ENCODE results near the gene CASP6. TPM values are rescaled to one million over a fixed set of nuclear protein-coding genes. Genes with fewer than 3 reads are reported as not detected.

The CASP6 gene
- total RNA-seq (2012; rRNA removed), result 8.9 and 22.9 TPM in 2 replicates

- H3K9ac ChIP-seq (ENCODE audit: low read depth, low read length), result peak within 1 kb of the TSS; percentile 93
- peaks cover 7% of the 10 kb centered on the region for H3K4me1 ChIP-seq (ENCODE audit: control insufficient read depth, insufficient read depth, low read length)
- no peaks in the 10 kb centered on the region for H3K9me3 ChIP-seq (replicated peaks; ENCODE audit: low read length)
- peak within 1 kb of the TSS; percentile 96 for H3K4me2 ChIP-seq (ENCODE audit: low read length)
- H3K4me3 ChIP-seq (ENCODE audit: low read length), result peak within 1 kb of the TSS; percentile 96
- no peaks in the 10 kb centered on the region for H3K36me3 ChIP-seq (ENCODE audit: insufficient read depth, low read length)
- no peaks in the 10 kb centered on the region for H3K27me3 ChIP-seq (ENCODE audit: control insufficient read depth, insufficient read depth, low read length)
These were observed at the start of gene CASP6 for GRCh38 chr4:109702950-109703663. Gene CASP6 (minus strand): TSS chr4:109703445. CDS start chr4:109703395, 50 bp downstream.

DNA sequence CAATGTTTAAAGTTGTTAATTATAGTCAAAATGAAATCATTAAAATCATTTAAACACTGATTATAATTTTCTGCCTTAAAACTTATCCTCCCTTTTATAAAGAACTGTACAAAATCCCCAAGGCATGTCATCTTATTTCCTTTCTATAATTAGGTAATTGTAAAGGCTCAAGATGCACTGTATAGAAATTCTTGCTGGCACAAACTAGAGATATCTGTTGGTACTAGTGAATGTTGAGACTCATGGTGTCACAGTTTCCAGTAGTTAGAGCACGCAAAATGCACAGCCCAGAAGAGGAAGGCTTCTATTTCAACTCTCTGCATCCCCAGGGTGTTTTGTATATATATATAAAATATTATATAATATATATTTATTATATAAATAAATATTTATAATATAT, 49.3 kb upstream of the CASP6 start:
- H3K9me3 ChIP-seq (replicated peaks; ENCODE audit: low read length), result no peaks in the 10 kb centered on the region
- no peaks in the 10 kb centered on the region for H3K36me3 ChIP-seq (ENCODE audit: insufficient read depth, low read length)
- H3K9ac ChIP-seq (ENCODE audit: low read depth, low read length), result no peak overlapping the region
- no peaks in the 10 kb centered on the region for H3K4me1 ChIP-seq (ENCODE audit: control insufficient read depth, insufficient read depth, low read length)
- no peak overlapping the region for H3K4me2 ChIP-seq (ENCODE audit: low read length)
- H3K27me3 ChIP-seq (ENCODE audit: control insufficient read depth, insufficient read depth, low read length), result peaks cover 2% of the 10 kb centered on the region
- H3K4me3 ChIP-seq (ENCODE audit: low read length), result no peak overlapping the region

GRCh38 chr4:109751852-109752251, 48.6 kb upstream of the CASP6 start:
- Histone ChIP-seq H3K9ac (ENCODE audit: low read depth, low read length) (no peak overlapping the region), H3K4me2 (ENCODE audit: low read length) (no peak overlapping the region)

GRCh38 chr4:109750652-109751244, 47.5 kb upstream of the CASP6 start:
- Histone ChIP-seq H3K4me2 (ENCODE audit: low read length) (no peak overlapping the region), H3K9me3 (replicated peaks; ENCODE audit: low read length) (no peaks in the 10 kb centered on the region), H3K27me3 (ENCODE audit: control insufficient read depth, insufficient read depth, low read length) (peaks cover 7% of the 10 kb centered on the region), H3K4me1 (ENCODE audit: control insufficient read depth, insufficient read depth, low read length) (no peaks in the 10 kb centered on the region), H3K4me3 (ENCODE audit: low read length) (no peak overlapping the region), H3K9ac (ENCODE audit: low read depth, low read length) (no peak overlapping the region), H3K36me3 (ENCODE audit: insufficient read depth, low read length) (no peaks in the 10 kb centered on the region)

More at GRCh38 chr4:109751852-109752251, 48.6 kb upstream of the CASP6 start:
- H3K4me3 ChIP-seq (ENCODE audit: low read length), result no peak overlapping the region
- H3K9me3 ChIP-seq (replicated peaks; ENCODE audit: low read length), result no peaks in the 10 kb centered on the region
- H3K27me3 ChIP-seq (ENCODE audit: control insufficient read depth, insufficient read depth, low read length), result peaks cover 2% of the 10 kb centered on the region
- no peaks in the 10 kb centered on the region for H3K36me3 ChIP-seq (ENCODE audit: insufficient read depth, low read length)
- H3K4me1 ChIP-seq (ENCODE audit: control insufficient read depth, insufficient read depth, low read length), result no peaks in the 10 kb centered on the region

DNA sequence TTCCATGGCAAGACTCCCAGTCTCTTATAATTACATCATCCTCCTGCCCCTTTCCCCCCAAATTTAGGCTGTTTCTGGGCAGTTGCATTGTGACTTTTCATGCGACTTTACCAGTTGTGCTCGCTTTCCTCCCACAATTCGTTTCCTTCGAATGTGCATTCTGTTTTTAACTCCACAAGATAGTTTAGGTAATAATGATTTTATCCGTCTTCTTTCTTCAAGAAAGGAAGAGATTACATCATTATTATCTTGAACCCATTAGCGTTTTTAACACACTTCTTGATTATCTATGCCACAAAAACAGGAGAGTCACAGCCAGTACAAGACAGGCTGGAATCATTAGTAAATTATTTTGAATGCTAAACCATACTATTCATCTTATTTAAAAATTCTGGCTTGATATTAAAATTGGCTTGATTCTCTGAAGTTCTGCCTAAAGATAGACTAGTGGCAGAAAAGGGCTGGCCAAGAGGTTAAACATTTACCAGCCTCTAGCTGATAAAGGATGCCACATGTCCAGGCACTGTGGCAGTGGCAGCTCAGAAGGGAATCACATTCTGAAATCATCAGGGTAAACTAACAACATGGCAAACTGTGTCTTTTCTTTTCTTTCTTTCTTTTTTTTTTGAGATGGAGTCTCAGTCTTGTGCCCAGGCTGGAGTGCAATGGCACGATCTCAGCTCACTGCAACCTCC, 46.3 kb upstream of the CASP6 start:
- Histone ChIP-seq H3K27me3 (ENCODE audit: control insufficient read depth, insufficient read depth, low read length) (peaks cover 13% of the 10 kb centered on the region), H3K9ac (ENCODE audit: low read depth, low read length) (no peak overlapping the region), H3K36me3 (ENCODE audit: insufficient read depth, low read length) (no peaks in the 10 kb centered on the region), H3K4me1 (ENCODE audit: control insufficient read depth, insufficient read depth, low read length) (no peaks in the 10 kb centered on the region), H3K4me2 (ENCODE audit: low read length) (no peak overlapping the region), H3K4me3 (ENCODE audit: low read length) (no peak overlapping the region), H3K9me3 (replicated peaks; ENCODE audit: low read length) (no peaks in the 10 kb centered on the region)

GRCh38 chr4:109748114-109748513, 44.9 kb upstream of the CASP6 start:
- no peak overlapping the region for H3K4me3 ChIP-seq (ENCODE audit: low read length)
- H3K4me2 ChIP-seq (ENCODE audit: low read length), result no peak overlapping the region
- no peaks in the 10 kb centered on the region for H3K36me3 ChIP-seq (ENCODE audit: insufficient read depth, low read length)
- no peak overlapping the region for H3K9ac ChIP-seq (ENCODE audit: low read depth, low read length)
- H3K9me3 ChIP-seq (replicated peaks; ENCODE audit: low read length), result no peaks in the 10 kb centered on the region
- H3K4me1 ChIP-seq (ENCODE audit: control insufficient read depth, insufficient read depth, low read length), result no peaks in the 10 kb centered on the region
- H3K27me3 ChIP-seq (ENCODE audit: control insufficient read depth, insufficient read depth, low read length), result peaks cover 17% of the 10 kb centered on the region

DNA sequence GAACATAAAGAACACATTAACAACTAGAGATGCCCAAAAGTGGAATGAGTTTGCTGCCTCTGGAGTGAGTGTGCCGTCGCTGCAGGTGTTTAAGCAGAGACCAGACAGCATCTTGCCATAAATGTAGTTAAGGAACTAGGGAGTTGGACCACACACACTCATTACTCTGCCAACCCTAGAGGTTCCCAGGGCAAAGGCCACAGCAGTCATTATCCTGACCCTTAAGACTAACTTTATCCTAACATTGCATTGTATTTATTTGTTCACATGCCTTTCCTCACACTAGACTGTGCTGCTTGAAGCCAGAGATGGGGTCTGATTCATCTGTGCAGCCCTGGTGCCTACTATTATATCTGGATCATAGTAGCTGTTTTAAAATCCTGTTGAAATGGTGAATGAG, 43.5 kb upstream of the CASP6 start:
- no peak overlapping the region for H3K9ac ChIP-seq (ENCODE audit: low read depth, low read length)
- H3K4me1 ChIP-seq (ENCODE audit: control insufficient read depth, insufficient read depth, low read length), result no peaks in the 10 kb centered on the region

GRCh38 chr4:109745830-109746229, 42.6 kb upstream of the CASP6 start:
- H3K36me3 ChIP-seq (ENCODE audit: insufficient read depth, low read length), result no peaks in the 10 kb centered on the region
- H3K4me2 ChIP-seq (ENCODE audit: low read length), result no peak overlapping the region
- H3K9me3 ChIP-seq (replicated peaks; ENCODE audit: low read length), result no peaks in the 10 kb centered on the region
- H3K27me3 ChIP-seq (ENCODE audit: control insufficient read depth, insufficient read depth, low read length), result peaks cover 28% of the 10 kb centered on the region
- no peak overlapping the region for H3K4me3 ChIP-seq (ENCODE audit: low read length)
- no peaks in the 10 kb centered on the region for H3K4me1 ChIP-seq (ENCODE audit: control insufficient read depth, insufficient read depth, low read length)
- H3K9ac ChIP-seq (ENCODE audit: low read depth, low read length), result no peak overlapping the region

More for the DNA sequence above, 43.5 kb upstream of the CASP6 start:
- Histone ChIP-seq H3K4me3 (ENCODE audit: low read length) (no peak overlapping the region), H3K9me3 (replicated peaks; ENCODE audit: low read length) (no peaks in the 10 kb centered on the region), H3K27me3 (ENCODE audit: control insufficient read depth, insufficient read depth, low read length) (peaks cover 21% of the 10 kb centered on the region), H3K4me2 (ENCODE audit: low read length) (no peak overlapping the region), H3K36me3 (ENCODE audit: insufficient read depth, low read length) (no peaks in the 10 kb centered on the region)

- Histone ChIP-seq H3K4me1 (ENCODE audit: control insufficient read depth, insufficient read depth, low read length) (no peaks in the 10 kb centered on the region), H3K4me2 (ENCODE audit: low read length) (no peak overlapping the region), H3K9ac (ENCODE audit: low read depth, low read length) (no peak overlapping the region), H3K27me3 (ENCODE audit: control insufficient read depth, insufficient read depth, low read length) (peaks cover 15% of the 10 kb centered on the region), H3K9me3 (replicated peaks; ENCODE audit: low read length) (no peaks in the 10 kb centered on the region), H3K4me3 (ENCODE audit: low read length) (no peak overlapping the region), H3K36me3 (ENCODE audit: insufficient read depth, low read length) (no peaks in the 10 kb centered on the region)
These were observed 36.3 kb upstream of the CASP6 start for GRCh38 chr4:109739547-109739946.

DNA sequence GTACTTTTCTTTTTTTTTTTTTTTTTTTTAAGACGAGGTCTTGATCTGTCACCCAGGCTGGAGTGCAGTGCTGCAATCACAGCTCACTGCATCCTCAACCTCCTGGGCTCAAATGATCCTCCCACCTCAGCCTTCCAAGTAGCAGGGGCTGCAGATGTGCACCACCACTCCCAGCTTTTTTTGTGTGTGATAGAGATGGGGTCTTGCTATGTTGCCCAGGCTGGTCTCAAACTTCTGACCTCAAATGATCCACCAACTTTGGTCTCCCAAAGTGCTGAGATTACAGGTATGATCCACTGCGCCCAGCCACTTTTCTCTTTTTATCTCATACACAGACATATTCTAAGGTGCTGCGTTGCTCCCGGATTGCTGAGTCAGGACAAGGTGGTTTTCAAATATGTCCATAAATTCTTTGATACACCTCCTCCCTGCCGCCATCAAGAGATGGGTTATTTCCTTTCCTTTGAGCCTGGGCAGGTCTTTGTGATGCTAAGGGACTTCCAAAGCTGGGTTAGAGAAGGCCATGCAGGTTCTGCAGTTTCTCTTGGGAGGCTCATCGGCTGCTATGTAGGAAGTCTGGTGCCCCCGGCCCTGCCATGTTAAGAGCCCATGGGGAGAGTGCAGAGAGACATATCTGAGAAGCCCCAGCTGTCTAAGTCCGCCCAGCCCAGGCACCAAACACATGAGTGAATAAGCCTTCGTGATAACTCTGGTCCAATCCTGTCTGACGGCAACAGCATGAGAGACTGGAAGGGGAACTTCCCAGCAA, 35.0 kb upstream of the CASP6 start:
- Histone ChIP-seq H3K4me2 (ENCODE audit: low read length) (no peak overlapping the region), H3K27me3 (ENCODE audit: control insufficient read depth, insufficient read depth, low read length) (peaks cover 11% of the 10 kb centered on the region), H3K36me3 (ENCODE audit: insufficient read depth, low read length) (no peaks in the 10 kb centered on the region), H3K9me3 (replicated peaks; ENCODE audit: low read length) (no peaks in the 10 kb centered on the region), H3K4me1 (ENCODE audit: control insufficient read depth, insufficient read depth, low read length) (no peaks in the 10 kb centered on the region), H3K9ac (ENCODE audit: low read depth, low read length) (no peak overlapping the region), H3K4me3 (ENCODE audit: low read length) (no peak overlapping the region)
